SK-N-SH treated with all-trans-retinoic acid at 6 μM for 48 hours (cell line): ENCODE data around the gene IGFBP1.

ENCODE experiments used
- ATAC-seq: fragments of 200-7000 bp; cut with Tn5 transposase; 3 replicates; pipeline ENCODE4 v1.9.1; 2020; ENCODE audit warnings: mild to moderate bottlenecking, moderate library complexity
- BACH2 ChIP-seq: fragments of 250-450 bp; sonication (Bioruptor Pico); IDR thresholded peaks from 2 replicates; pipeline ENCODE4 v1.9.0; 2021; ENCODE audit warnings: mild to moderate bottlenecking, borderline replicate concordance
- CSDC2 ChIP-seq: fragments of 250-450 bp; sonication (Bioruptor Pico); IDR thresholded peaks from 2 replicates; pipeline ENCODE4 v1.5.0; 2020; ENCODE audit warnings: mild to moderate bottlenecking, moderate library complexity
- CSRNP3 ChIP-seq: fragments of 250-450 bp; sonication (Bioruptor Pico); IDR thresholded peaks from 2 replicates; pipeline ENCODE4 v1.5.1; 2021; ENCODE audit warnings: mild to moderate bottlenecking, moderate library complexity
- PATZ1 ChIP-seq: fragments of 250-450 bp; sonication (Bioruptor Pico); IDR thresholded peaks from 2 replicates; pipeline ENCODE4 v1.8.0; 2020; ENCODE audit warnings: mild to moderate bottlenecking, moderate library complexity, borderline replicate concordance
- POU6F1 ChIP-seq: fragments of 250-450 bp; sonication (Bioruptor Pico); IDR thresholded peaks from 2 replicates; pipeline ENCODE4 v1.8.0; 2021; ENCODE audit warnings: low read depth, mild to moderate bottlenecking, moderate library complexity, borderline replicate concordance
- PPARA ChIP-seq: fragments of 250-450 bp; sonication (Bioruptor Pico); IDR thresholded peaks from 2 replicates; pipeline ENCODE4 v1.5.0; 2020; ENCODE audit warnings: mild to moderate bottlenecking, borderline replicate concordance
- RARB ChIP-seq: fragments of 250-450 bp; sonication (Bioruptor Pico); IDR thresholded peaks from 2 replicates; pipeline ENCODE4 v1.8.0; 2021; ENCODE audit warnings: mild to moderate bottlenecking, moderate library complexity
- SNAI2 ChIP-seq: fragments of 250-450 bp; sonication (Bioruptor Pico); IDR thresholded peaks from 2 replicates; pipeline ENCODE4 v1.5.0; 2020; ENCODE audit warnings: mild to moderate bottlenecking, moderate library complexity
- TCF4 ChIP-seq: fragments of 250-450 bp; sonication (Bioruptor Pico); IDR thresholded peaks from 2 replicates; pipeline ENCODE4 v1.8.0; 2021; ENCODE audit warnings: mild to moderate bottlenecking, moderate library complexity, borderline replicate concordance
- TOX ChIP-seq: fragments of 250-450 bp; sonication (Bioruptor Pico); IDR thresholded peaks from 2 replicates; pipeline ENCODE4 v1.8.0; 2021; ENCODE audit warnings: mild to moderate bottlenecking, moderate library complexity, borderline replicate concordance
- ZC3H10 ChIP-seq: fragments of 250-450 bp; sonication (Bioruptor Pico); IDR thresholded peaks from 2 replicates; pipeline ENCODE4 v1.5.1; 2021; ENCODE audit warnings: mild to moderate bottlenecking, moderate library complexity
- ZFP3 ChIP-seq: fragments of 250-450 bp; sonication (Bioruptor Pico); IDR thresholded peaks from 2 replicates; pipeline ENCODE4 v1.5.0; 2020; ENCODE audit warnings: mild to moderate bottlenecking, moderate library complexity
- ZFP30 ChIP-seq: fragments of 450-650 bp; formaldehyde crosslinking; IDR thresholded peaks from 2 replicates; pipeline ENCODE4 v1.5.0; 2022; ENCODE audit warnings: mild to moderate bottlenecking, moderate library complexity
- ZNF70 ChIP-seq: fragments of 450-650 bp; formaldehyde crosslinking; IDR thresholded peaks from 2 replicates; pipeline ENCODE4 v1.5.0; 2020; ENCODE audit warnings: mild to moderate bottlenecking, moderate library complexity
- TF ChIP-seq, protein P1 (sequence below): fragments of 250-450 bp; sonication (Bioruptor Pico); IDR thresholded peaks from 2 replicates; pipeline ENCODE4 v1.5.0; 2020; ENCODE audit warnings: mild to moderate bottlenecking, moderate library complexity

Gene IGFBP1

GRCh38 chr7:45892407-45893035, 4.2 kb downstream of the IGFBP1 start:
- ATAC-seq = no peak
- TF ChIP-seq PPARA (CRISPR knock-in tag) (no peak), BACH2 (no peak), ZFP3 (CRISPR knock-in tag) (no peak), ZC3H10 (CRISPR knock-in tag) (no peak), ZFP30 (no peak), POU6F1 (CRISPR knock-in tag) (no peak)
- TF ChIP-seq, all 23 proteins: peak for 0

GRCh38 chr7:45893374-45893995, 5.2 kb downstream of the IGFBP1 start:
- no peak for ATAC-seq
- TF ChIP-seq ZNF70 (CRISPR knock-in tag) (no peak), PATZ1 (CRISPR knock-in tag) (no peak), CSDC2 (no peak), SNAI2 (CRISPR knock-in tag) (no peak), TOX (CRISPR knock-in tag) (no peak), CSRNP3 (CRISPR knock-in tag) (no peak)
- TF ChIP-seq, all 23 proteins: peak for 0

DNA sequence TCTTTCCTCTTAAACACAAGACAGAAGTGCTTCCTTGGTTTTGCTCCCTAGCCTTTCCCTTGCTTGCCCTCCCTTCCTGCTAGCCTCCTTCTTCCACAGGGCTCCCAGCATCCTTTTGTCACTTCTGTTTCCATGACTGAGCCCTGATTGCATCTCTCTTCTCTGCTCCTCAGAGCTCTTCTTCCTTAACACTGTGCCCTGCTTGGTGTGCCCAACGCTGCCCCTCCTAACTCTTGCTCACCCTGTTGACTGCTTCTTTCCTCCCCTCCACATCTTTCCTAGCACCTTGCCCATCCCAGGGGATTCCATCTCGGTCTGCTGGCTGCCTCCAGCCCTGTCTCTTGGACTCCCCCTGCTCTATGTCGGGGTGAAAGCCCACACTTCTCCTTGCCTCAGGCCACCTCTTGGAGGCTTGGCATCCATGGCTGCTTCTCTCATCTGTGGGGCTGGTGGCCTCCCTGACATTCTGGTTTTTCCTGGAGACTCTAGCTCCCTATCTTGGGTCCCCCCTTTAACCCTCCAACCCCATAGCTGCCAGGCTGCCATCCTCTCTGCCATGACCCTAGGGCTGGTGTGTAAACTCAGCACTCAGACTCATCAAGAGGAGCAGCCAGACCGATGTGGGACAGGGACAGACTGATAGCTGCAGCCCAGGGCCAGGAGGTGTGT, 5.8 kb downstream of the IGFBP1 start:
- ATAC-seq = no peak
- TF ChIP-seq PPARA (CRISPR knock-in tag) (no peak), ZFP30 (no peak), TCF4 (CRISPR knock-in tag) (no peak), RARB (CRISPR knock-in tag) (no peak), ZC3H10 (CRISPR knock-in tag) (no peak), ZFP3 (CRISPR knock-in tag) (no peak), TOX (CRISPR knock-in tag) (no peak), CSDC2 (no peak), POU6F1 (CRISPR knock-in tag) (no peak), PATZ1 (CRISPR knock-in tag) (no peak), ZNF70 (CRISPR knock-in tag) (no peak)
- TF ChIP-seq, protein P1, sequence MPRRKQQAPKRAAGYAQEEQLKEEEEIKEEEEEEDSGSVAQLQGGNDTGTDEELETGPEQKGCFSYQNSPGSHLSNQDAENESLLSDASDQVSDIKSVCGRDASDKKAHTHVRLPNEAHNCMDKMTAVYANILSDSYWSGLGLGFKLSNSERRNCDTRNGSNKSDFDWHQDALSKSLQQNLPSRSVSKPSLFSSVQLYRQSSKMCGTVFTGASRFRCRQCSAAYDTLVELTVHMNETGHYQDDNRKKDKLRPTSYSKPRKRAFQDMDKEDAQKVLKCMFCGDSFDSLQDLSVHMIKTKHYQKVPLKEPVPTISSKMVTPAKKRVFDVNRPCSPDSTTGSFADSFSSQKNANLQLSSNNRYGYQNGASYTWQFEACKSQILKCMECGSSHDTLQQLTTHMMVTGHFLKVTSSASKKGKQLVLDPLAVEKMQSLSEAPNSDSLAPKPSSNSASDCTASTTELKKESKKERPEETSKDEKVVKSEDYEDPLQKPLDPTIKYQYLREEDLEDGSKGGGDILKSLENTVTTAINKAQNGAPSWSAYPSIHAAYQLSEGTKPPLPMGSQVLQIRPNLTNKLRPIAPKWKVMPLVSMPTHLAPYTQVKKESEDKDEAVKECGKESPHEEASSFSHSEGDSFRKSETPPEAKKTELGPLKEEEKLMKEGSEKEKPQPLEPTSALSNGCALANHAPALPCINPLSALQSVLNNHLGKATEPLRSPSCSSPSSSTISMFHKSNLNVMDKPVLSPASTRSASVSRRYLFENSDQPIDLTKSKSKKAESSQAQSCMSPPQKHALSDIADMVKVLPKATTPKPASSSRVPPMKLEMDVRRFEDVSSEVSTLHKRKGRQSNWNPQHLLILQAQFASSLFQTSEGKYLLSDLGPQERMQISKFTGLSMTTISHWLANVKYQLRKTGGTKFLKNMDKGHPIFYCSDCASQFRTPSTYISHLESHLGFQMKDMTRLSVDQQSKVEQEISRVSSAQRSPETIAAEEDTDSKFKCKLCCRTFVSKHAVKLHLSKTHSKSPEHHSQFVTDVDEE (CRISPR knock-in tag) = no peak
